Tibial nerve (tissue), 3 donors: ENCODE results near the gene ZFAND3.

Source experiments
- EP300 ChIP-seq, 2 donors: sonication (generic); formaldehyde crosslinking; IDR thresholded peaks; one replicate each; pipeline ENCODE4 v1.6.1; 2017; ENCODE audit warnings: antibody characterized with exemption in 2 of 2, mild to moderate bottlenecking in 1 of 2
- POLR2A ChIP-seq, 2 donors: fragments of 450-650 bp; IDR thresholded peaks; one replicate each; pipeline ENCODE4 v1.6.1; 2017; ENCODE audit warnings: antibody characterized with exemption in 2 of 2, mild to moderate bottlenecking in 2 of 2, moderate library complexity in 2 of 2

GRCh38 chr6:38153798-38154345 lies 334.3 kb downstream of the ZFAND3 start:
- TF ChIP-seq POLR2A (IDR thresholded peaks at IDR 0.05): no peak
- TF ChIP-seq EP300 (IDR thresholded peaks at IDR 0.05): no peak
